ENCODE measurements around the gene QSOX2. TPM values are rescaled to one million over a fixed set of nuclear protein-coding genes. Genes with fewer than 3 reads are reported as not detected.

QSOX2 gene
- total RNA-seq, 2 experiments from 2014 or later = 14.4 TPM

GRCh38 chr9:136253246-136254130 lies 7.9 kb upstream of the QSOX2 start:
- Mint-ChIP-seq H3K4me3 (no peak overlapping the region), H3K4me1 (ENCODE audit: low read depth) (no peaks in the 10 kb centered on the region), H3K9me3 (no peaks in the 10 kb centered on the region), H3K27ac (no peak overlapping the region), H3K27me3 (no peaks in the 10 kb centered on the region), H3K36me3 (ENCODE audit: low read depth) (no peaks in the 10 kb centered on the region)
- no peaks in the 10 kb centered on the region for H3K36me3 ChIP-seq (ENCODE audit: insufficient read depth, low read length)
- no peak overlapping the region for H3K27ac ChIP-seq (ENCODE audit: low read depth in 1 of 2, low read length in 2 of 2)
- H3K4me1 ChIP-seq (ENCODE audit: insufficient read depth, low read length) = no peaks in the 10 kb centered on the region
- H3K9me3 ChIP-seq (ENCODE audit: control insufficient read depth in 1 of 2, insufficient read depth in 1 of 2, low read length in 2 of 2) = no peaks in the 10 kb centered on the region
- no peak overlapping the region for H3K4me3 ChIP-seq (ENCODE audit: low read length)
- ChIA-PET CTCF (no interaction called here), POLR2A (no interaction called here)
- DNase-seq (no peak), ATAC-seq (ENCODE audit: poor library complexity) (no peak)
- TF ChIP-seq CTCF (IDR thresholded peaks at IDR 0.05) = no peak
- intact Hi-C loops (cut with DNase I, micrococcal nuclease) = no loop called here
- H3K27me3 ChIP-seq (ENCODE audit: control insufficient read depth in 1 of 2, insufficient read depth in 2 of 2, low read length in 2 of 2) = peaks cover 0 to 4% of the 10 kb centered on the region in 2 experiments

DNA sequence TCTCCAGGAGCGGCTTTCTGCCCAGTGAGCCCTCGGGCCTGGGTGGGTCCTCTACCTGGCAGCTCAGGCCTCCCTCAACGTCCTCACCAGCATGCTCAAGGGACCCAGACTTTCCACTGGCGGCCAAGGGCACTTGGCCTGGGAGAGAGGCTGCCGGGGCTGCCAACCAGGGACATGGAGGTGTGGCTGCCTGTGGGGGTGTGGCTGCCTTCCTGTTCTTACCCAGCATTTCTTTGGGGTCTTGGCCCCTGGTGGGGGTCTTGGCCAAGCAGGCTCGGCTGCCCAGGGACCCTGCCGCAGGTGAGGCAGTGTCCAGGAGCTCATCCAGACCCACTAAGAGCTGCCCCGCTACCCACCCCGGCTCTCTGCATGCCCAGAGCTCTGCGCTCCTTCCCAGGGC lies 7.2 kb upstream of the QSOX2 start:
- Mint-ChIP-seq H3K9me3 (no peaks in the 10 kb centered on the region), H3K27me3 (no peaks in the 10 kb centered on the region), H3K36me3 (ENCODE audit: low read depth) (no peaks in the 10 kb centered on the region), H3K27ac (no peak overlapping the region), H3K4me3 (no peak overlapping the region), H3K4me1 (ENCODE audit: low read depth) (no peaks in the 10 kb centered on the region)
- no peaks in the 10 kb centered on the region for H3K36me3 ChIP-seq (ENCODE audit: insufficient read depth, low read length)
- H3K27me3 ChIP-seq (ENCODE audit: control insufficient read depth in 1 of 2, insufficient read depth in 2 of 2, low read length in 2 of 2) = peaks cover 0 to 4% of the 10 kb centered on the region in 2 experiments
- H3K27ac ChIP-seq (ENCODE audit: low read depth in 1 of 2, low read length in 2 of 2) = no peak overlapping the region
- POLR2A ChIA-PET = no interaction called here
- DNase-seq (no peak), ATAC-seq (ENCODE audit: poor library complexity) (no peak)
- CTCF ChIA-PET = no interaction called here
- H3K9me3 ChIP-seq (ENCODE audit: control insufficient read depth in 1 of 2, insufficient read depth in 1 of 2, low read length in 2 of 2) = no peaks in the 10 kb centered on the region
- no peak overlapping the region for H3K4me3 ChIP-seq (ENCODE audit: low read length)
- TF ChIP-seq CTCF (IDR thresholded peaks at IDR 0.05) = no peak
- no peaks in the 10 kb centered on the region for H3K4me1 ChIP-seq (ENCODE audit: insufficient read depth, low read length)
- intact Hi-C loops (cut with DNase I, micrococcal nuclease) = no loop called here

DNA sequence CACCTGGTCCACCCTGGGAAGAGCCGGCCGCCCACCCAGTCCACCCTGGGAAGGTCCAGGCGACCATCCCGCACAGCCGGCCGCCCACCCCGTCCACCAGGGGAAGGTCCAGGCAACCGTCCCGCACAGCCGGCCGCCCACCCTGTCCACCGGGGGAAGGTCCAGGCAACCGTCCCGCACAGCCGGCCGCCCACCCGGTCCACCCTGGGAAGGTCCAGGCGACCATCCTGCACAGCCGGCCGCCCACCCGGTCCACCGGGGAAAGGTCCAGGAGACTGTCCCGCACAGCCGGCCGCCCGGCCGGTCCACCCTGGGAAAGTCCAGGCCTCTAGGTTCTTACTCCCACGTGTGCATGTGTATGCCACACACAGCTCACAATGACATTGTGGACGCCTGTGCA lies 6.7 kb upstream of the QSOX2 start:
- no peak for DNase-seq
- Histone ChIP-seq H3K27ac (ENCODE audit: low read depth in 1 of 2, low read length in 2 of 2) (no peak overlapping the region), H3K4me3 (ENCODE audit: low read length) (no peak overlapping the region), H3K36me3 (ENCODE audit: insufficient read depth, low read length) (no peaks in the 10 kb centered on the region), H3K9me3 (ENCODE audit: control insufficient read depth in 1 of 2, insufficient read depth in 1 of 2, low read length in 2 of 2) (no peaks in the 10 kb centered on the region), H3K27me3 (ENCODE audit: control insufficient read depth in 1 of 2, insufficient read depth in 2 of 2, low read length in 2 of 2) (peaks cover 0 to 4% of the 10 kb centered on the region in 2 experiments), H3K4me1 (ENCODE audit: insufficient read depth, low read length) (no peaks in the 10 kb centered on the region)
- no peaks in the 10 kb centered on the region for H3K9me3 Mint-ChIP-seq
- TF ChIP-seq CTCF (IDR thresholded peaks at IDR 0.05) = no peak
- H3K36me3 Mint-ChIP-seq (ENCODE audit: low read depth) = no peaks in the 10 kb centered on the region
- no peak for ATAC-seq (ENCODE audit: poor library complexity)
- no peaks in the 10 kb centered on the region for H3K27me3 Mint-ChIP-seq
- H3K4me1 Mint-ChIP-seq (ENCODE audit: low read depth) = no peaks in the 10 kb centered on the region
- intact Hi-C loops (cut with DNase I, micrococcal nuclease) = no loop called here
- H3K27ac Mint-ChIP-seq = no peak overlapping the region
- POLR2A ChIA-PET = no interaction called here
- no peak overlapping the region for H3K4me3 Mint-ChIP-seq
- CTCF ChIA-PET = no interaction called here
